HG02798 (cell line): ENCODE data around the gene UNC45B.
"Not testable (repeated sequence)": the region's sequence is repeated elsewhere in the genome, so short reads cannot be mapped to it uniquely, and the experiment has no call there.

Experiments
- ATAC-seq: cut with Tn5 transposase; IDR thresholded peaks from one replicate; pipeline ENCODE4 v1.9.1; 2021; ENCODE audit warnings: mild to moderate bottlenecking; ENCODE audit not compliant: unreplicated experiment, poor library complexity

The UNC45B gene

GRCh38 chr17:35212668-35213067 is 65.1 kb downstream of the UNC45B start:
- ATAC-seq, result no peak

- no peak for ATAC-seq
These were observed 65.9 kb downstream of the UNC45B start for GRCh38 chr17:35213412-35213940.

- ATAC-seq, result no peak
These were observed 66.6 kb downstream of the UNC45B start for GRCh38 chr17:35214192-35214591.

GRCh38 chr17:35214631-35215273 is 67.1 kb downstream of the UNC45B start:
- no peak for ATAC-seq

GRCh38 chr17:35217107-35217506 is 69.5 kb downstream of the UNC45B start:
- ATAC-seq, result no peak

- ATAC-seq, result no peak
These were observed 71.3 kb downstream of the UNC45B start for GRCh38 chr17:35218915-35219314.

- no peak for ATAC-seq
These were observed 74.8 kb downstream of the UNC45B start for GRCh38 chr17:35222452-35222851.

- no peak for ATAC-seq
These were observed 76.8 kb downstream of the UNC45B start for GRCh38 chr17:35224436-35224835.

- no peak for ATAC-seq
These were observed 79.9 kb downstream of the UNC45B start for GRCh38 chr17:35227546-35227945.

- ATAC-seq, result no peak
These were observed 82.0 kb downstream of the UNC45B start for GRCh38 chr17:35229638-35230037.

GRCh38 chr17:35234315-35234714 is 86.7 kb downstream of the UNC45B start:
- not testable (repeated sequence) for ATAC-seq

GRCh38 chr17:35235289-35235688 is 87.7 kb downstream of the UNC45B start:
- ATAC-seq, result no peak

- no peak for ATAC-seq
These were observed 88.3 kb downstream of the UNC45B start for GRCh38 chr17:35235917-35236316.

GRCh38 chr17:35236821-35237220 is 89.2 kb downstream of the UNC45B start:
- ATAC-seq, result no peak

GRCh38 chr17:35238821-35239220 is 91.2 kb downstream of the UNC45B start:
- ATAC-seq, result no peak
